Progenitor cell of endocrine pancreas (in vitro differentiated cells): Measurements from ENCODE around the gene ELOB. TPM values are rescaled to one million over a fixed set of nuclear protein-coding genes. Genes with fewer than 3 reads are reported as not detected.
"Not testable (repeated sequence)": the region's sequence is repeated elsewhere in the genome, so short reads cannot be mapped to it uniquely, and the experiment has no call there.

ENCODE experiments used
- DNase-seq: peaks from one replicate; pipeline ENCODE4 v3.0.0; 2021; ENCODE audit warnings: low spot score; ENCODE audit not compliant: unreplicated experiment
- H3K27ac Mint-ChIP-seq: 2 replicates; pipeline ENCODE4 v1.8.0; 2021; ENCODE audit warnings: mild to moderate bottlenecking, moderate library complexity, mixed read lengths
- H3K27me3 Mint-ChIP-seq: 2 replicates; pipeline ENCODE4 v1.8.0; 2021; ENCODE audit warnings: mixed read lengths
- H3K36me3 Mint-ChIP-seq: 2 replicates; pipeline ENCODE4 v1.8.0; 2022; ENCODE audit warnings: mixed read lengths; ENCODE audit not compliant: insufficient read depth
- H3K4me1 Mint-ChIP-seq: 2 replicates; pipeline ENCODE4 v1.8.0; 2021; ENCODE audit warnings: low read depth, mixed read lengths
- H3K4me3 Mint-ChIP-seq: 2 replicates; pipeline ENCODE4 v1.8.0; 2021; ENCODE audit warnings: low read depth, mild to moderate bottlenecking, moderate library complexity, mixed read lengths
- H3K9me3 Mint-ChIP-seq: 2 replicates; pipeline ENCODE4 v1.8.0; 2021; ENCODE audit warnings: low read depth, mixed read lengths
- CTCF ChIP-seq: fragments of 200-600 bp; sonication (generic); IDR thresholded peaks from one replicate; pipeline ENCODE4 v1.5.0; 2021; ENCODE audit warnings: antibody characterized with exemption, mild to moderate bottlenecking; ENCODE audit not compliant: unreplicated experiment
- total RNA-seq: library from RNA; stranded (reverse); gene quantifications from 2 replicates; pipeline ENCODE4 v1.2.1, GENCODE V29; 2021

ELOB gene
- total RNA-seq, 1 donor from 2014 or later = 201 TPM

- TF ChIP-seq CTCF = no peak
- no peaks in the 10 kb centered on the region for H3K9me3 Mint-ChIP-seq
- H3K36me3 Mint-ChIP-seq = no peaks in the 10 kb centered on the region
- H3K27ac Mint-ChIP-seq = peak overlapping the region; percentile 9
- no peak overlapping the region for H3K4me3 Mint-ChIP-seq
- DNase-seq = no peak
- peaks cover 12% of the 10 kb centered on the region for H3K27me3 Mint-ChIP-seq
- H3K4me1 Mint-ChIP-seq = no peaks in the 10 kb centered on the region
These were observed 52.9 kb downstream of the ELOB start for GRCh38 chr16:2724088-2724676.

GRCh38 chr16:2721634-2722173 is 55.4 kb downstream of the ELOB start:
- Mint-ChIP-seq H3K4me3 (peak overlapping the region; percentile 67), H3K27ac (peak overlapping the region; percentile 71), H3K27me3 (peaks cover 12% of the 10 kb centered on the region)
- H3K9me3 Mint-ChIP-seq, H3K4me1 Mint-ChIP-seq, DNase-seq, H3K36me3 Mint-ChIP-seq: not testable (repeated sequence)

Other genes starting within 250 kb of the ELOB start
- gene CEMP1, start 245.9 kb downstream of the ELOB start, total RNA-seq = 0.58 and 0.62 TPM in 2 replicates
- gene PDPK1, start 239.3 kb downstream of the ELOB start, total RNA-seq = 45.0 and 45.1 TPM in 2 replicates
- gene KCTD5, start 94.8 kb downstream of the ELOB start, total RNA-seq = 21.4 and 24.5 TPM in 2 replicates
- gene PRSS27, start 57.1 kb downstream of the ELOB start, total RNA-seq = 6.3 and 6.6 TPM in 2 replicates
- gene SRRM2, start 24.6 kb downstream of the ELOB start, total RNA-seq = 817 and 838 TPM in 2 replicates
- gene PRSS33, start 10.3 kb upstream of the ELOB start, total RNA-seq = 0.27 and 0.31 TPM in 2 replicates
- gene PRSS41, start 21.2 kb upstream of the ELOB start, total RNA-seq = not detected in 2 replicates
- gene PRSS21, start 40.0 kb upstream of the ELOB start, total RNA-seq = not detected in 2 replicates
- not detected in 2 replicates for gene ZG16B, start 53.0 kb upstream of the ELOB start, total RNA-seq
- 23.3 and 25.9 TPM in 2 replicates for gene PRSS22, start 80.9 kb upstream of the ELOB start, total RNA-seq
- 26.3 and 26.9 TPM in 2 replicates for gene FLYWCH2, start 105.9 kb upstream of the ELOB start, total RNA-seq
- gene FLYWCH1, start 134.7 kb upstream of the ELOB start, total RNA-seq = 19.5 and 20.7 TPM in 2 replicates
- 0.31 and 0.47 TPM in 2 replicates for gene KREMEN2, start 187.0 kb upstream of the ELOB start, total RNA-seq
- gene PAQR4, start 192.1 kb upstream of the ELOB start, total RNA-seq = 13.0 and 13.1 TPM in 2 replicates
- 33.7 and 36.5 TPM in 2 replicates for gene PKMYT1, start 203.2 kb upstream of the ELOB start, total RNA-seq
- 2.2 and 2.9 TPM in 2 replicates for gene CLDN9, start 235.6 kb upstream of the ELOB start, total RNA-seq
- gene CLDN6, start 240.9 kb upstream of the ELOB start, total RNA-seq = 563 and 578 TPM in 2 replicates
- gene TNFRSF12A, start 243.1 kb upstream of the ELOB start, total RNA-seq = 44.3 and 57.4 TPM in 2 replicates
- gene HCFC1R1, start 246.7 kb upstream of the ELOB start, total RNA-seq = 22.4 and 25.3 TPM in 2 replicates
- 44.1 and 47.4 TPM in 2 replicates for gene THOC6, start 246.8 kb upstream of the ELOB start, total RNA-seq